Mesendoderm (in vitro differentiated cells): Measurements from ENCODE around the gene NR1D2.

ENCODE experiments used
- DNase-seq: peaks from one replicate; pipeline ENCODE4 v3.0.0; 2013
- H2AK5ac ChIP-seq: 2 replicates; pipeline ENCODE4 v1.6.1; 2013; ENCODE audit warnings: low read length, inconsistent platforms
- H2BK120ac ChIP-seq: 2 replicates; pipeline ENCODE4 v1.6.1; 2013; ENCODE audit warnings: low read depth, mild to moderate bottlenecking, low read length, moderate library complexity, mixed read lengths
- H2BK15ac ChIP-seq: replicated peaks from 2 replicates; pipeline ENCODE4 v1.6.1; 2013; ENCODE audit warnings: low read depth, mild to moderate bottlenecking, moderate library complexity
- H2BK5ac ChIP-seq: 2 replicates; pipeline ENCODE4 v1.6.1; 2013; ENCODE audit warnings: low read length, inconsistent platforms
- H3K18ac ChIP-seq: 2 replicates; pipeline ENCODE4 v1.6.1; 2013; ENCODE audit warnings: mild to moderate bottlenecking, low read length, mixed read lengths
- H3K23ac ChIP-seq: one replicate; pipeline ENCODE4 v1.6.1; 2013; ENCODE audit warnings: low read length
- H3K27ac ChIP-seq: 2 replicates; pipeline ENCODE4 v1.5.1; 2013; ENCODE audit warnings: low read depth, mild to moderate bottlenecking, inconsistent platforms, low read length, moderate library complexity
- H3K27me3 ChIP-seq: 2 replicates; pipeline ENCODE4 v1.6.1; 2013; ENCODE audit warnings: low read length, control low read depth, mild to moderate bottlenecking, inconsistent platforms; ENCODE audit not compliant: insufficient read depth, poor library complexity
- H3K36me3 ChIP-seq: 2 replicates; pipeline ENCODE4 v1.6.1; 2013; ENCODE audit warnings: low read length, inconsistent platforms; ENCODE audit not compliant: control insufficient read depth, insufficient read depth
- H3K4ac ChIP-seq: one replicate; pipeline ENCODE4 v1.6.1; 2013; ENCODE audit warnings: low read depth, mild to moderate bottlenecking, low read length, moderate library complexity
- H3K4me1 ChIP-seq: 2 replicates; pipeline ENCODE4 v1.6.1; 2013; ENCODE audit warnings: low read depth, low read length, inconsistent platforms; ENCODE audit not compliant: control insufficient read depth
- H3K4me2 ChIP-seq: 2 replicates; pipeline ENCODE4 v1.6.1; 2013; ENCODE audit warnings: low read length
- H3K4me3 ChIP-seq: 2 replicates; pipeline ENCODE4 v1.5.1; 2013; ENCODE audit warnings: mild to moderate bottlenecking, low read length
- H3K56ac ChIP-seq: one replicate; pipeline ENCODE4 v1.6.1; 2013; ENCODE audit warnings: low read length
- H3K79me1 ChIP-seq: 2 replicates; pipeline ENCODE4 v1.6.1; 2013; ENCODE audit warnings: low read length, inconsistent platforms
- H3K79me2 ChIP-seq: 2 replicates; pipeline ENCODE4 v1.6.1; 2013; ENCODE audit warnings: mild to moderate bottlenecking, low read length; ENCODE audit not compliant: control insufficient read depth, insufficient read depth
- H3K9ac ChIP-seq: 2 replicates; pipeline ENCODE4 v1.6.1; 2013; ENCODE audit warnings: low read length, inconsistent platforms
- H4K5ac ChIP-seq: one replicate; pipeline ENCODE4 v1.6.1; 2013; ENCODE audit warnings: low read length
- H4K8ac ChIP-seq: one replicate; pipeline ENCODE4 v1.6.1; 2013; ENCODE audit warnings: low read depth, mild to moderate bottlenecking, control low read depth, low read length, moderate library complexity
- WGBS: extraction: QIAGEN DNeasy Blood & Tissue Kit; methylation state at CpG from one replicate; pipeline ENCODE4 v1.1.7; 2013; ENCODE audit warnings: low lambda C conversion rate, missing lambda C conversion rate; ENCODE audit not compliant: insufficient coverage; ENCODE audit errors: extremely low coverage; 5-methylcytosine and 5-hydroxymethylcytosine counted together

The NR1D2 gene

DNA sequence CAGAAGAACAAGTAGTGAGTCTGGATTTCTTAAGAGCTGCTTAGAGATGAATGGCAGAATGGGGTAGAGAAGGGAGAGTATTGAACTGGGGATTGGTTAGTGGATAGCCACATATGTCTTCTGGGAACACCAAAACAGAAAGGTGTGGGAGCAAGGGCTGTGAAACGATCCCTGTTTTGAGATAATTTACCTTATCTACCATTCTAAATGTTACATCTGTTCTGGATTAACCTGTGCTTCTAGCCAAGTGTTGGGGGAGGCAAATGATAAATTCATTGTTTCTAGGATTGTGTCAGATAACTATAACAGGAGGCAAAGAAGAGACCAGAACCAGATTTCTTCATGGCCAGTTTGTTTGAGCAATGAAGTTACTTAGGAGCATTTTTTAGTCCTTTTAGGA lies 8.4 kb downstream of the NR1D2 start:
- Histone ChIP-seq H2BK120ac (no peak overlapping the region), H3K79me2 (peaks cover 19% of the 10 kb centered on the region), H3K27ac (peak overlapping the region; percentile 74), H2BK15ac (no peak overlapping the region), H3K79me1 (peaks cover 7% of the 10 kb centered on the region), H3K4me1 (no peaks in the 10 kb centered on the region), H4K8ac (no peak overlapping the region), H3K9ac (no peak overlapping the region), H3K23ac (no peak overlapping the region), H4K5ac (no peak overlapping the region), H3K4me3 (no peak overlapping the region), H3K36me3 (no peaks in the 10 kb centered on the region), H3K4ac (no peak overlapping the region), H3K18ac (no peak overlapping the region), H3K4me2 (no peak overlapping the region), H3K27me3 (no peaks in the 10 kb centered on the region), H2AK5ac (no peak overlapping the region), H3K56ac (no peak overlapping the region), H2BK5ac (no peak overlapping the region)
- peak; percentile 81 for DNase-seq
- no CpG with 5 or more reads among the region's 1 CpG for WGBS

- H3K4ac ChIP-seq = no peak overlapping the region
- no peaks in the 10 kb centered on the region for H3K4me1 ChIP-seq
- no peak overlapping the region for H2AK5ac ChIP-seq
- H3K4me3 ChIP-seq = no peak overlapping the region
- no peak overlapping the region for H3K9ac ChIP-seq
- H3K79me1 ChIP-seq = peaks cover 7% of the 10 kb centered on the region
- no peak overlapping the region for H3K4me2 ChIP-seq
- H4K5ac ChIP-seq = no peak overlapping the region
- no CpG with 5 or more reads among the region's 5 CpGs for WGBS
- H3K18ac ChIP-seq = no peak overlapping the region
- no peak overlapping the region for H2BK5ac ChIP-seq
- H3K79me2 ChIP-seq = peaks cover 15% of the 10 kb centered on the region
- no peak overlapping the region for H4K8ac ChIP-seq
- H2BK120ac ChIP-seq = peak overlapping the region; percentile 35
- peak overlapping the region; percentile 57 for H3K56ac ChIP-seq
- no peaks in the 10 kb centered on the region for H3K27me3 ChIP-seq
- H2BK15ac ChIP-seq = no peak overlapping the region
- no peaks in the 10 kb centered on the region for H3K36me3 ChIP-seq
- peak overlapping the region; percentile 74 for H3K27ac ChIP-seq
- H3K23ac ChIP-seq = no peak overlapping the region
- peak; percentile 34 for DNase-seq
These were observed 9.1 kb downstream of the NR1D2 start for GRCh38 chr3:23954144-23954543.

GRCh38 chr3:23956701-23957100 lies 11.6 kb downstream of the NR1D2 start:
- Histone ChIP-seq H4K8ac (no peak overlapping the region), H2AK5ac (no peak overlapping the region), H2BK15ac (no peak overlapping the region), H3K4me1 (no peaks in the 10 kb centered on the region), H3K4me3 (no peak overlapping the region), H3K4me2 (no peak overlapping the region), H2BK120ac (no peak overlapping the region), H3K9ac (no peak overlapping the region), H3K27ac (no peak overlapping the region), H3K79me2 (peaks cover 9% of the 10 kb centered on the region), H3K27me3 (no peaks in the 10 kb centered on the region), H3K23ac (no peak overlapping the region), H3K36me3 (no peaks in the 10 kb centered on the region), H3K18ac (no peak overlapping the region), H2BK5ac (no peak overlapping the region), H3K79me1 (peaks cover 5% of the 10 kb centered on the region), H3K4ac (no peak overlapping the region), H3K56ac (no peak overlapping the region), H4K5ac (no peak overlapping the region)
- no peak for DNase-seq
- WGBS = no CpG with 5 or more reads among the region's 3 CpGs

DNA sequence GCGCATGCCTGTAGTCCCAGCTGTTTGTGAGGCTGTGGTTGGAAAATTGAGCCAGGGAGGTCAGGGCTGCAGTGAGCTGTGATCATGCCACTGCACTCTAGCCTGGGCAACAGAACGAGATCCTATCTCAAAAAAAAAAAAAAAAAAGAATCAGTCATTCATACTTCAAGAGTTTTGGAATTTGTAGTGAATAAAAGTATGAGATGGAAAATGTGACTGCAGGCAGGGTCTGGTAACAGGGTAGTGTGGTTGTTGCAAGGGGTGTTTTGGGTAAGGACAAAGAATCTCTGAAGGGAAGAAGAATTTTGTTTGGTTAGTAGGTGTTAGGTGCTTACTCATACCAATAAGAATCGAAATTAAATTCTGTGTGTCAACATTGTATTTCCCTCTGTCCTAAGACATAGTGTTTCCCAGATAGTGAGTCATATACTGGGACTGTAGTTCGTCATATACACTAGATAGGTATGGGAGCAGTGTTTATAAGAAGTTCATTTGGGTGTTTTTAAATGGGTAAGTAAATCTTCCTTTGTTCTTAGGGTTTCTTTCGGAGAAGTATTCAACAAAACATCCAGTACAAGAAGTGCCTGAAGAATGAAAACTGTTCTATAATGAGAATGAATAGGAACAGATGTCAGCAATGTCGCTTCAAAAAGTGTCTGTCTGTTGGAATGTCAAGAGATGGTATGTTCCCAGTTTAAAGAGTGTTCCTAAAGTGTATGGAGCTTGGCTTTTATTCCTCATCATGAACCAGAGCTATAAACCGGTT lies 14.2 kb downstream of the NR1D2 start:
- no peak overlapping the region for H3K18ac ChIP-seq
- no peak for DNase-seq
- H2BK5ac ChIP-seq = no peak overlapping the region
- H3K9ac ChIP-seq = no peak overlapping the region
- H3K36me3 ChIP-seq = no peaks in the 10 kb centered on the region
- no peaks in the 10 kb centered on the region for H3K4me1 ChIP-seq
- H3K27ac ChIP-seq = no peak overlapping the region
- no peak overlapping the region for H3K4ac ChIP-seq
- no peak overlapping the region for H3K4me3 ChIP-seq
- no peaks in the 10 kb centered on the region for H3K27me3 ChIP-seq
- no peak overlapping the region for H4K8ac ChIP-seq
- H2BK15ac ChIP-seq = no peak overlapping the region
- no peak overlapping the region for H3K4me2 ChIP-seq
- no peak overlapping the region for H4K5ac ChIP-seq
- peaks cover 2% of the 10 kb centered on the region for H3K79me1 ChIP-seq
- no CpG with 5 or more reads among the region's 7 CpGs for WGBS
- H3K56ac ChIP-seq = no peak overlapping the region
- H2BK120ac ChIP-seq = no peak overlapping the region
- H3K23ac ChIP-seq = no peak overlapping the region
- H2AK5ac ChIP-seq = no peak overlapping the region
- H3K79me2 ChIP-seq = peaks cover 3% of the 10 kb centered on the region

- Histone ChIP-seq H3K27ac (no peak overlapping the region), H3K4me2 (no peak overlapping the region), H2BK120ac (no peak overlapping the region), H3K9ac (no peak overlapping the region), H3K4me3 (no peak overlapping the region), H2BK15ac (no peak overlapping the region), H3K36me3 (no peaks in the 10 kb centered on the region), H3K27me3 (no peaks in the 10 kb centered on the region), H3K23ac (no peak overlapping the region), H4K5ac (no peak overlapping the region), H3K79me2 (peaks cover 3% of the 10 kb centered on the region), H3K4ac (no peak overlapping the region), H2BK5ac (no peak overlapping the region), H3K4me1 (no peaks in the 10 kb centered on the region), H3K18ac (no peak overlapping the region), H2AK5ac (no peak overlapping the region), H3K79me1 (peaks cover 2% of the 10 kb centered on the region), H3K56ac (no peak overlapping the region), H4K8ac (no peak overlapping the region)
- WGBS = no CpG with 5 or more reads among the region's 1 CpG
- no peak for DNase-seq
These were observed 15.6 kb downstream of the NR1D2 start for GRCh38 chr3:23960649-23961048.

DNA sequence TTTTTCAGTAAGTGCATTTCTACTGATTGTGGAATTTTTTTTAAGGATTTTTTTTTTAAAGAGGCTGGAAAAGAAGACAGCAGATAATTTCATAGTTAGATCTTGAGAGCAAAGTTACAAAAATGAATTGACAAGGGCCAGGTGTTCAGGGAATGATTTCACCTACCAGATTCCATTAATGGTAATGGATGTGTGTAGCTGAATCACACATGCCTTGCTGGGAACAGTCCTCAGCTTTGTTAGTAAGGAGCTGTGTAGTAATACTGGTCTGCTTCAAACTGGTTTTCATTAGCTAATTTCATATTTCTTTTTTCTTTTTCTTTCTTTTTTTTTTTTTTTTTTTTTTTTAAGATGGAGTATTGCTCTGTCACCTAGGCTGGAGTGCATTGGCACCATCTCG lies 16.0 kb downstream of the NR1D2 start:
- Histone ChIP-seq H2BK5ac (no peak overlapping the region), H3K79me1 (peaks cover 2% of the 10 kb centered on the region), H2AK5ac (no peak overlapping the region), H3K56ac (no peak overlapping the region), H3K79me2 (peaks cover 3% of the 10 kb centered on the region), H4K8ac (no peak overlapping the region), H2BK120ac (no peak overlapping the region), H3K36me3 (no peaks in the 10 kb centered on the region), H3K27ac (no peak overlapping the region), H3K4me1 (no peaks in the 10 kb centered on the region), H3K4me3 (no peak overlapping the region), H3K9ac (no peak overlapping the region), H3K4ac (no peak overlapping the region), H2BK15ac (no peak overlapping the region), H3K18ac (no peak overlapping the region), H3K4me2 (no peak overlapping the region), H3K23ac (no peak overlapping the region), H3K27me3 (no peaks in the 10 kb centered on the region), H4K5ac (no peak overlapping the region)
- no peak for DNase-seq
- no CpG with 5 or more reads among the region's 1 CpG for WGBS
